ENCODE data around the gene PAN3. TPM values are rescaled to one million over a fixed set of nuclear protein-coding genes. Genes with fewer than 3 reads are reported as not detected.

PAN3 gene
- total RNA-seq, 2 donors from 2014 or later, result 38.2 to 42.6 TPM

- Mint-ChIP-seq H3K36me3 (ENCODE audit: insufficient read depth in 2 of 2) (peaks cover 2 to 3% of the 10 kb centered on the region in 2 donors), H3K4me3 (peak overlapping the region in 1 of 2 donors; percentile 32), H3K27me3 (ENCODE audit: low read depth) (no peaks in the 10 kb centered on the region), H3K9me3 (no peaks in the 10 kb centered on the region), H3K27ac (no peak overlapping the region), H3K4me1 (ENCODE audit: low read depth) (peaks cover 61% of the 10 kb centered on the region)
- ATAC-seq (replicated peaks in 1 of 2) (peak; percentile 80 to 83), DNase-seq (peak in 1 of 2 donors; percentile 12)
Observed at GRCh38 chr13:28147495-28147894, 9.2 kb downstream of the PAN3 start.

- DNase-seq (no peak), ATAC-seq (replicated peaks in 1 of 2) (no peak)
- H3K9me3 Mint-ChIP-seq, result peaks cover 4 to 7% of the 10 kb centered on the region in 2 donors
- peaks cover 9 to 21% of the 10 kb centered on the region in 2 donors for H3K36me3 Mint-ChIP-seq (ENCODE audit: insufficient read depth in 2 of 2)
- H3K27ac Mint-ChIP-seq, result no peak overlapping the region
- peaks cover 30% of the 10 kb centered on the region for H3K4me1 Mint-ChIP-seq (ENCODE audit: low read depth)
- no peak overlapping the region for H3K4me3 Mint-ChIP-seq
- no peaks in the 10 kb centered on the region for H3K27me3 Mint-ChIP-seq (ENCODE audit: low read depth)
Observed at GRCh38 chr13:28159057-28159456, 20.7 kb downstream of the PAN3 start.

GRCh38 chr13:28161370-28161769 lies 23.0 kb downstream of the PAN3 start:
- Mint-ChIP-seq H3K27ac (no peak overlapping the region), H3K4me1 (ENCODE audit: low read depth) (peaks cover 36% of the 10 kb centered on the region), H3K4me3 (no peak overlapping the region), H3K27me3 (ENCODE audit: low read depth) (no peaks in the 10 kb centered on the region), H3K9me3 (peaks cover 4 to 7% of the 10 kb centered on the region in 2 donors), H3K36me3 (ENCODE audit: insufficient read depth in 2 of 2) (peaks cover 8 to 16% of the 10 kb centered on the region in 2 donors)
- ATAC-seq (replicated peaks in 1 of 2), result no peak
- DNase-seq, result no peak

DNA sequence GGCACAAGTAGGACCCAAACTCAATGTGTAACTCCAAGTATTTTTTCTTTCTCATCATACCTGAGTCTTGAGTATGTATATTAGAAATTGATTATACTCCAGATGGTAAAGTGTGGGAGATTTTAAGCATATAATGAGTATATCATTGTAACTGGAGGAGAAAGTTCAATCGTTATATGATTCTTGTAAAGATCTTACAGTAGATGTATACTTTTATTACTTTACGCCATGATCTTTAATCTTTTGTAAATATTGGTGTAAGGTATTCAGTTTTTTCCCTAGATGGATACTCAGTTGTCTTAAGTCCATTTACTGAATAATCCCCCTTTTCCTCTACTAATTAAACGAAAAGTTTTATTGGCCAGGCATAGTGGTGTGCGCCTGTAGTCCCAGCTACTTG lies 25.2 kb downstream of the PAN3 start:
- no peak for ATAC-seq (replicated peaks in 1 of 2)
- peaks cover 1% of the 10 kb centered on the region in 2 donors for H3K36me3 Mint-ChIP-seq (ENCODE audit: insufficient read depth in 2 of 2)
- no peak overlapping the region for H3K4me3 Mint-ChIP-seq
- DNase-seq, result no peak
- peaks cover 0 to 3% of the 10 kb centered on the region in 2 donors for H3K9me3 Mint-ChIP-seq
- no peaks in the 10 kb centered on the region for H3K27me3 Mint-ChIP-seq (ENCODE audit: low read depth)
- H3K4me1 Mint-ChIP-seq (ENCODE audit: low read depth), result peaks cover 40% of the 10 kb centered on the region
- no peak overlapping the region for H3K27ac Mint-ChIP-seq

DNA sequence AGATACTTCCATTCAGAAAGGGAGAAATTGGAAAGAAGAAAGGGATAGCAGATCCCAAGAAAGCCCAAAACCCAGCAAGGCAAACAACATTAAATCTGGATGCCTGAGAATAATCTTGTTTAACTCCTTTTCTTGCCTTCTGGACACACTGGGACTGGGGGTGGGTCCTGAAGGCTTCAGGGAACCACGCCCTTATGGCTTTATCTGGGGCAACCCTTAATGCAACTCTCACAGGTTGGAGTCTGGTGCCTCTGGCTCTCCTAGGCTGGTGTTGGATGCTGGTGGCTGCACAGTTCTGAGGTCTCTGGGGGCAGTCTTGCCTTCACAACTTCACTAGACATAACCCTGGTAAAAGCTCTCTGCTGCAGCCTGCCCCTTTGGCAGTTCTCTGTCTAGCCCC lies 27.9 kb downstream of the PAN3 start:
- H3K9me3 Mint-ChIP-seq, result no peaks in the 10 kb centered on the region
- H3K4me1 Mint-ChIP-seq (ENCODE audit: low read depth), result peaks cover 26% of the 10 kb centered on the region
- no peak overlapping the region for H3K27ac Mint-ChIP-seq
- H3K4me3 Mint-ChIP-seq, result no peak overlapping the region
- no peak for ATAC-seq (replicated peaks in 1 of 2)
- no peaks in the 10 kb centered on the region for H3K27me3 Mint-ChIP-seq (ENCODE audit: low read depth)
- no peak for DNase-seq
- H3K36me3 Mint-ChIP-seq (ENCODE audit: insufficient read depth in 2 of 2), result peaks cover 0 to 1% of the 10 kb centered on the region in 2 donors

DNA sequence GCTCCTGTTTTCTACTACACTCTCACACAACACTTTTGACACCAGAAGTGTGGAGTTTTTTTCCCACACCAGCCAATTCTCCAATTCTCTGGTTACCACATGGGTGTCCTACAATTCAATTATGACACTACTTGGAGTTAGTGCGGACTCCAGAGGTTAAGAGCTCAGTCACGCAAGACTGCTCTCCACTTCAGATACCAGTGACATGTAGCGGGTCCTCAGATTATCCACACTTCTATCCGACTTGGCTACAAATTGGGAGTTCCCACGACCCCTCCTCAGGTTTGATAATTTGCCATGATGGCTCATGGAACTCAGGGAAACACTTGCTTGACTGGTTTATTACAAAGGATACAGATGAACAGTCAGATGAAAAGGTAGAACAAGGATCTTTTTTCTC lies 32.9 kb downstream of the PAN3 start:
- Mint-ChIP-seq H3K9me3 (no peaks in the 10 kb centered on the region), H3K36me3 (ENCODE audit: insufficient read depth in 2 of 2) (peaks cover 1 to 3% of the 10 kb centered on the region in 2 donors), H3K27me3 (ENCODE audit: low read depth) (no peaks in the 10 kb centered on the region), H3K4me1 (ENCODE audit: low read depth) (peaks cover 21% of the 10 kb centered on the region), H3K4me3 (no peak overlapping the region), H3K27ac (no peak overlapping the region)
- no peak for ATAC-seq (replicated peaks in 1 of 2)
- no peak for DNase-seq

DNA sequence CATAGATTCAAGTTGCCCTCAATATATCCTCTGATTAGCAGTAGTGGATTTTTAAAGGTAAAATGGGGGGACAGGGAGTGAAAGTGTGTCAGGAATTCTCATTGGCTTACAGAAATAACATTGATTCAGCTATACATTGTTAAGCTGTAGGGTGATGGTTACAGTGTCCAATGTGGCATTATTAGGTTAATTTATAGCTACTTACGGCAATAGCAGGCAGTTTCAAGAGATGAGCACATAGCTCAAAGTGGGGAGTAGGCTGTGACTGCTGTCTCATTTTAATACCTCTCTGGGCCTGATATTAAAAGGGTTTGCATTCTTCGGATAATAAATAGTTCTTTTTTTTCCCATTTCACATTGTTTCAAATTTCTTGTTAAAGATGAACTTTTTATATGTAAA lies 34.6 kb downstream of the PAN3 start:
- Mint-ChIP-seq H3K27ac (no peak overlapping the region), H3K4me3 (no peak overlapping the region), H3K9me3 (no peaks in the 10 kb centered on the region), H3K36me3 (ENCODE audit: insufficient read depth in 2 of 2) (peaks cover 2 to 9% of the 10 kb centered on the region in 2 donors), H3K4me1 (ENCODE audit: low read depth) (peaks cover 18% of the 10 kb centered on the region), H3K27me3 (ENCODE audit: low read depth) (no peaks in the 10 kb centered on the region)
- DNase-seq (no peak), ATAC-seq (replicated peaks in 1 of 2) (no peak)

- no peak for ATAC-seq (replicated peaks in 1 of 2)
- peaks cover 17% of the 10 kb centered on the region for H3K4me1 Mint-ChIP-seq (ENCODE audit: low read depth)
- no peaks in the 10 kb centered on the region for H3K9me3 Mint-ChIP-seq
- no peak for DNase-seq
- H3K4me3 Mint-ChIP-seq, result no peak overlapping the region
- H3K36me3 Mint-ChIP-seq (ENCODE audit: insufficient read depth in 2 of 2), result peaks cover 2 to 10% of the 10 kb centered on the region in 2 donors
- no peaks in the 10 kb centered on the region for H3K27me3 Mint-ChIP-seq (ENCODE audit: low read depth)
- H3K27ac Mint-ChIP-seq, result no peak overlapping the region
Observed at GRCh38 chr13:28173793-28174192, 35.4 kb downstream of the PAN3 start.

DNA sequence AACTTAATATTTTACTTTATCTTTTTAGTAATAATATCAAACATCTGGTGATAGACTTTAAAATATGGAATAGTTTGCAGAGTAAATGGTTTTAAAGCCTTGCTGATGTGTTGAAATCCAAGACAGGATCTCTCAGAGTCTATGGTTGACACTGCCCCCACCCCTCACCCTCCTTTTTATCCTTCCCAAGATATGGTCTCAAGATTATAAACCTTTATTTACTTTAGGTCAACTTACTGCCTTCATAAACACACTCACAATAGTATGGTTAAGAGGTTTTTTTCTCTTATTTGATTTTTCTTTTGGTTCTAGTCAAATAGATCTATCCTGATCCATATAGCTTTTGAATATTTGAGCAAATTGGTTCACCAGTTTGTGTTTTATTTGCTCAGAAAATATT lies 39.0 kb downstream of the PAN3 start:
- Mint-ChIP-seq H3K4me3 (no peak overlapping the region), H3K4me1 (ENCODE audit: low read depth) (peaks cover 16% of the 10 kb centered on the region), H3K27me3 (ENCODE audit: low read depth) (no peaks in the 10 kb centered on the region), H3K36me3 (ENCODE audit: insufficient read depth in 2 of 2) (peaks cover 2 to 10% of the 10 kb centered on the region in 2 donors), H3K9me3 (no peaks in the 10 kb centered on the region), H3K27ac (no peak overlapping the region)
- ATAC-seq (replicated peaks in 1 of 2) (no peak), DNase-seq (no peak)

DNA sequence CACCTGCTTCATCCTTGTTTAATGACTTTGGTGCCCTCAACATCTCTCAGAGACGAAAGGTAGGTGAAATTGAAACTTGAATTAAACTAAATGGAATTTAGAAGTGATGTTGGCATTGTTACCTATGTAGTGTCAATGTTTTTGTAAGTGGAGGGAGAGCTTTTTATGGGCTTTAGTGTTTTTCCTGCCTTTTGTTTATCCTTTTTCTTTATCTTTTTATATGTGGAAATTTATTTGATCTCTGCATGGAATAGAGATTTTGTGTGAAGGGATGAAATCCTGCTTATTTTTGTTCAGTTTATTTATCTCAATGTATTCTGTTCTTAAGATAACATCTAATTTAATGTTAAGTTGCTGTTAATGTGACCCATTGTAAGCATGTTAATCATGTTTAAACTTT lies 39.5 kb downstream of the PAN3 start:
- Mint-ChIP-seq H3K27ac (no peak overlapping the region), H3K9me3 (no peaks in the 10 kb centered on the region), H3K4me1 (ENCODE audit: low read depth) (peaks cover 16% of the 10 kb centered on the region), H3K27me3 (ENCODE audit: low read depth) (no peaks in the 10 kb centered on the region), H3K36me3 (ENCODE audit: insufficient read depth in 2 of 2) (peaks cover 2 to 10% of the 10 kb centered on the region in 2 donors), H3K4me3 (no peak overlapping the region)
- DNase-seq (no peak), ATAC-seq (replicated peaks in 1 of 2) (no peak)

DNA sequence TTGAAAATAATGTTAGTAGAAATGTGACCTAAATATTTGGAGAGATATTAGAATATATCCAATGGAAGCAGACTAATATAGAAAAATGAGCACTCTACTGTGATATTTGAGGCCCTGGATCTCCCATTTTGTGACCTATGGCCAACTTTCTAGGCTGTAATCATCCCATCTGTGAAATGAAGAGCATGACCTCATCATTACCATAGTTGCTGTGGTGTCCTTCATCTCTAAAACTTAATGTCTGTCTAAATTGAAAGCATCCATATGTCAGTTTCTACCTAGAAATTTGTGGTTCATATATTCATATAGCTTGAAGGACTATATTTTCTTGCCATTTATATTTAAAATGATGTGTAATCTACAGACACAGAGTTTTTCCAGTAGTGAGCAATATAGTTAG lies 41.6 kb downstream of the PAN3 start:
- no peak overlapping the region for H3K27ac Mint-ChIP-seq
- H3K36me3 Mint-ChIP-seq (ENCODE audit: insufficient read depth in 2 of 2), result peaks cover 2 to 8% of the 10 kb centered on the region in 2 donors
- H3K27me3 Mint-ChIP-seq (ENCODE audit: low read depth), result no peaks in the 10 kb centered on the region
- H3K4me3 Mint-ChIP-seq, result no peak overlapping the region
- ATAC-seq (replicated peaks in 1 of 2), result no peak
- DNase-seq, result no peak
- no peaks in the 10 kb centered on the region for H3K9me3 Mint-ChIP-seq
- peaks cover 6% of the 10 kb centered on the region for H3K4me1 Mint-ChIP-seq (ENCODE audit: low read depth)

GRCh38 chr13:28181413-28181812 lies 43.1 kb downstream of the PAN3 start:
- Mint-ChIP-seq H3K9me3 (no peaks in the 10 kb centered on the region), H3K27ac (no peak overlapping the region), H3K4me3 (no peak overlapping the region), H3K36me3 (ENCODE audit: insufficient read depth in 2 of 2) (peaks cover 2 to 7% of the 10 kb centered on the region in 2 donors), H3K4me1 (ENCODE audit: low read depth) (peaks cover 6% of the 10 kb centered on the region), H3K27me3 (ENCODE audit: low read depth) (no peaks in the 10 kb centered on the region)
- DNase-seq (no peak), ATAC-seq (replicated peaks in 1 of 2) (no peak)

GRCh38 chr13:28185256-28185655 lies 46.9 kb downstream of the PAN3 start:
- H3K27me3 Mint-ChIP-seq (ENCODE audit: low read depth), result no peaks in the 10 kb centered on the region
- H3K4me1 Mint-ChIP-seq (ENCODE audit: low read depth), result peaks cover 6% of the 10 kb centered on the region
- no peak for DNase-seq
- no peak overlapping the region for H3K27ac Mint-ChIP-seq
- no peaks in the 10 kb centered on the region for H3K9me3 Mint-ChIP-seq
- no peak overlapping the region for H3K4me3 Mint-ChIP-seq
- no peaks in the 10 kb centered on the region for H3K36me3 Mint-ChIP-seq (ENCODE audit: insufficient read depth in 2 of 2)
- no peak for ATAC-seq (replicated peaks in 1 of 2)

- H3K27ac Mint-ChIP-seq, result no peak overlapping the region
- H3K4me1 Mint-ChIP-seq (ENCODE audit: low read depth), result peaks cover 8% of the 10 kb centered on the region
- ATAC-seq (replicated peaks in 1 of 2) (no peak), DNase-seq (no peak)
- H3K27me3 Mint-ChIP-seq (ENCODE audit: low read depth), result no peaks in the 10 kb centered on the region
- H3K36me3 Mint-ChIP-seq (ENCODE audit: insufficient read depth in 2 of 2), result peaks cover under 1 to 6% of the 10 kb centered on the region in 2 donors
- no peaks in the 10 kb centered on the region for H3K9me3 Mint-ChIP-seq
- no peak overlapping the region for H3K4me3 Mint-ChIP-seq
Observed at GRCh38 chr13:28199089-28199488, 60.7 kb downstream of the PAN3 start.
